ENCODE measurements around the gene DKK3. TPM values are rescaled to one million over a fixed set of nuclear protein-coding genes. Genes with fewer than 3 reads are reported as not detected.

The DKK3 gene
- total RNA-seq, 1 donor from 2014 or later, result 225 TPM

DNA sequence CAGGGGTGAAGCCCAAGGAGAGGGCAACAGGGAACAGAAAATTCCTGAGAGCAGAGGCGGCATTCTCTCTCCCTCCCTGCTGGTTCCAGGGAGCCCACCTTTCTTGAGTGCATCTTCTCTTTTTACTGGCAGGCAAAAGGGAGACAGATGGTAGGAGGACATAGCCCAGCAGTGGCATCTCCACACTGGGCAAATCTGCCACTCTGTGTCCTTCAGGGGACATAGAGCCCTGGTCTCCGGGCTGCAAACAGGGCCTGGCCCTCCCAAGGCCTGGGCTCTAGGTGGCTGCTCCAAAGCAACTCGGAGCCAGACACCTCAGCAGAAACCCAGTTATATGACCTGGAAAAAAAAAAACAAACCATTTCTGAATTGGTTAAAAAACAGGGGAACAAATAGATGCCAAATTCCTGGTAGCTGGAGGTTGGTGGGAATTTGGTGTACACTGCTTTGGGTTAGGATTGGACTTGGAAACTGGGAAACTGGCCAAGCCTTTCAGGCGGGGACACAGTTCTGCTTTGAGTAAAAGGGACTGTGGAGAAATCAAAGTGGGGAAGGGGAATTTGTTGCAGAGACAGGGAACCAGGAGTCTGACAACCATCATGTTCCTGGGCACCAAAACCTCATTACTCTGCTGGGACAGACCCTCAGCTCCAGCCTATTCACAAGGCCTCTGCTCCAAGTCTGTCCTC lies 23.6 kb upstream of the DKK3 start:
- no peak for DNase-seq (ENCODE audit: low spot score in 2 of 2)

DNA sequence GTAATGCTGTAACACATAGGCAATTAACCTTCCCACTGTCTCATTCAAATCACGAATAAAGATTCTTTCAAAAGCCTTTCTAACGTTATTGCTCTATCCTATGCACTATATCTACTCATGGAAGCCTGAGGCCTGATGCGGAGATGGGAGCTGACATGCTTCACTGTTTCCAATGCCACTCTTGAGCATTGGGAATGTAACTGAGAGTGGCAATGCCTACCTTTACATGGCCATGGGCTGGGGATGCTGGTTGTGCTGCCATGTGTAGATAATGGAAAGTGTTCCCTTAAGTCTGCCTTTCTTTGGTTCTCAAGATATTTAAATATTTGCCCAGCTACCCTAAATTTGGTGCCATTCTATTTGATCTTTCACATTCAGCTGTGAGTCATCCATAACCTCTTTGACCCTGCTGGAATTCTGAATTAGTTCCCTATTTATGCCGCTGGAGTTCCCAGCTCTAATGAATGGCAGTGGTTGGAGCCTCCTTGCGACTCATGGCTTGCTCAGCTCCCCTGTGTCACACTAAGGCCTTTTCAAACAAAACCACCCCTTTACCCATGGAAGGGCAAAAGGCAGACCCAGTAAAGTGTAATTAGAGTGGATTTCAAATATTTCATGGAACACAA lies 21.4 kb upstream of the DKK3 start:
- FAIRE-seq, result no peak
- DNase-seq (ENCODE audit: low spot score in 2 of 2), result no peak

More for the DNA sequence above, 23.6 kb upstream of the DKK3 start:
- FAIRE-seq, result no peak

- DNase-seq (ENCODE audit: low spot score in 2 of 2) (no peak), FAIRE-seq (no peak)
Observed at GRCh38 chr11:12029119-12029518, 20.7 kb upstream of the DKK3 start.

- no peak for FAIRE-seq
- DNase-seq (ENCODE audit: low spot score in 2 of 2), result no peak
Observed at GRCh38 chr11:12028303-12028702, 19.9 kb upstream of the DKK3 start.

- FAIRE-seq (no peak), DNase-seq (ENCODE audit: low spot score in 2 of 2) (no peak)
Observed at GRCh38 chr11:12026331-12027211, 18.1 kb upstream of the DKK3 start.

DNA sequence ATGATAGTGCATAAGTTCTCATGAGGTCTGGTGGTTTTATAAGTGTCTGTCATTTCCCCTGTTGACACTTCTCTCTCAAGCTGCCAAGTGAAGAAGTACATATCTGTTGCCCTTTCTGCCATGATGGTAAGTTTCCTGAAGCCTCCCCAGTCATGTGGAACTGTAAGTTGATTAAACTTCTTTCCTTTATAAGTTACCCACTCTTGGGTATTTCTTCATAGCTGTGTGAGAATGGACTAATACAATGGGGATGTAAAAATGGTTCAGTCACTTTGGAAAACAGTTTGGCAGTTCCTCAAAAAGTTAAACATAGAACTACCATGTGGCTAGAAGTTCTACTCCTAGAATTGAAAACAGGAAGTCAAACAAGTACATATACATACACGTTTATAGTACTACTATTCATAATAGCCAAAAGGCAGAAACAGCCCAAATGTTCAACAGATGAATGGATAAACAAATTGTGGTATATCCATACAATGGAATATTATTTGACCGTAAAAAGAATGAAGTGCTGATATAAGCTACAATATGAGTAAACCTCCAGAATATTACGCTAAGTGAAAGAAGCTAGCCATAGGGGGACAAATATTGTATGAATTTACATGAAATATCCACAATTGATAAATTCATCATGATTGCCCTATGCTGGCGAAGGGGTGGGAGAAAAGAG lies 16.0 kb upstream of the DKK3 start:
- FAIRE-seq, result no peak
- no peak for DNase-seq (ENCODE audit: low spot score in 2 of 2)

DNA sequence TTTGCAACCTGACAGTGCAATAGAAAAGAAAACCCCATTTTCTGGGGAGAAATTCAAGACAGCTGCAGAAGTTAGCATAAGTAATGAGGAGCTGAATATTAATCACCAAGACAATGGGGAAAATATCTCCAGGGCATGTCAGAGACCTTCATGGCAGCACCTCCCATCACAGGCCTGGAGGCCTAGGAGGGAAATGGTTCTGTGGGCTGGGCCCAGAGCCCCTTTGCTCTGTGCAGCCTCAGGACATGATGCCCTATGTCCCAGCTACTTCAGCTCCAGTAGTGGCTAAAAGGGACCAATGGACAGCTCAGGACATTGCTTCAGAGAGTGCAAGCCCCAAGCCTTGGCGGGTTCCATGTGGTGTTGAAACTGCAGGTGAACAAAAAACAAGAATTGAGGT lies 14.6 kb upstream of the DKK3 start:
- no peak for FAIRE-seq
- DNase-seq (ENCODE audit: low spot score in 2 of 2), result no peak

DNA sequence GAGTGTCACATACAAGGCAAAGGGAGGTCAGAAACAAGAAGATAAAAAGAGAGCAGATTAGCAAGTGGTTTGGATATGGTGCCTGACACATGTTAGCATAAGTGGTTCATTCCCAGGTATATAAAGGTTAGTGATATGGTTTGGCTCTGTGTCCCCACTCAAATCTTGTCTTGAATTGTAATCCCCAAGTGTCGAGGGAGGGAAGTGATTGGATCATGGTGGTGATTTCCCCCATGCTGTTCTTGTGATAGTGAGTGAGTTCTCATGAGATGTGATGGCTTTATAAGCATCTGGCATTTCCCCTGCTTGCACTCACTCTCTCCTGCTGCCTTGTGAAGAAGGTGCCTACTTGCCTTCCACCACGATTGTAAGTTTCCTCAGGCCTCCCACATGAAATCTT lies 12.1 kb upstream of the DKK3 start:
- no peak for DNase-seq (ENCODE audit: low spot score in 2 of 2)
- FAIRE-seq, result no peak

GRCh38 chr11:12019866-12020416 lies 11.5 kb upstream of the DKK3 start:
- DNase-seq (ENCODE audit: low spot score in 2 of 2) (no peak), FAIRE-seq (no peak)

- no peak for DNase-seq (ENCODE audit: low spot score in 2 of 2)
- FAIRE-seq, result no peak
Observed at GRCh38 chr11:12019337-12019736, 10.9 kb upstream of the DKK3 start.

DNA sequence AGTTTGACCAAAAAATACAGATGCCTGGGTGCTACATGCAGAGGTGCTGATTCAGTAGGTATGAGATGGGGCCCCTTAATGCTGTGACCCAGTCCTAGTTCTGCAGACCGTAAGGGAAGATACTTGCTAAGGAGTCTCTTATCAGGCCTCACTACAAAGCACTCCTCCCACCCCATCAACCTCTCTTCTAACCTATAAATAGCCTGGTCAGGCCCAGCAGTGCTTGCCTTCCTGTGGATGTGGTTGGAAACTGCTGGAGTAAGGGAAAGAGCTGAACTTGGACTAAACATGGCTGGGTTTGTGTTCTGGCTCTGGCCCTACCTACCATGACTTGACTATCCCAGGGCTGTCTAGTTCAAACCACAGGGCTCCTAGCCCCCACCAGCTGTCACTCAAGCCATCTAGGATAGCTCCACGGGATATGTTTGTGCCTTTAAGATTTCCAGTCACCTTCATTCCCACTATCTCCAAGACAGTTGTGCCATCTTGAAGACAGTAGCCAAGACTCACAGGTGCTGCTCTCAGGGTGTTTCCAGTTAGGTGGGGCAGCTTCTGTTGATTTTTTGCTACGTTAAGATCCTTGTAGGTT lies 9.5 kb upstream of the DKK3 start:
- DNase-seq (ENCODE audit: low spot score in 2 of 2), result no peak
- FAIRE-seq, result no peak

- FAIRE-seq (no peak), DNase-seq (ENCODE audit: low spot score in 2 of 2) (no peak)
Observed at GRCh38 chr11:12017243-12017678, 8.8 kb upstream of the DKK3 start.

DNA sequence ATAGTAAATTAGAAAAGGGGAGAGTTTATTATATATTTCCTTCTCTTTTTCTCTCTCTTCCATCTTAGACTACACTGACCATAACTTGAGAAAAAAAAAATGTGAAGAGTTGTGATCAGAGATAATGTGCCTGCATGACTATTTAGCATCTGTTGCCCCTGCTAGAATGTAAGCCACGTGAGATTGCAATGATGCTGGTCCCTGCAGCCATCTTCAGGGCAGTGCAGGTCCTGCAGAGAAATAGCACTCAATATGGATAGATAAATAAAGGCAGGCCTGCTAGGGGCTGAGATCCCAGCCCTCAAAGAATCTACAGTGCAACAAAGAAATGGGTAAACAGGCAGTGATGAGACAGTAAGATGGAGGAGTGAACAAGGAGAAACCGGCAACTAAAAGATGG lies 7.8 kb upstream of the DKK3 start:
- no peak for FAIRE-seq
- DNase-seq (ENCODE audit: low spot score in 2 of 2), result no peak

DNA sequence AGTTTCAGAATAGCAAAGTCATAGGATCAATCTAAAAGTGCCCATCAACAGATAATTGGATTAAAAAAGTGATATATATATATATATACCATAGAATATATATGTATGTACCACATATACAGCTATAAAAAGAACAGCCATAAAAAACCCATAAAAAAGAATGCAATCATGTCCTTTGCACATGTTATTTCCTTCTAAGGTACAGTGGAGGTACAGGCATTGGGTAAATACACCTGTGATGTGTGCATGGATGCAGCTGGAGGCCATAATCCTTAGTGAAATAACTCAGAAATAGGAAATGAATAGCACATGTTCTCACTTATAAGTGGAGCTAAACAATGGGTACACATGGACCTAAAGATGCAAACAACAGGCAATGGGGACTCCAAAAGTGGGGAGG lies 7.1 kb upstream of the DKK3 start:
- FAIRE-seq, result no peak

GRCh38 chr11:12013781-12014180 lies 5.4 kb upstream of the DKK3 start:
- FAIRE-seq (no peak), DNase-seq (ENCODE audit: low spot score in 2 of 2) (no peak)

More for the DNA sequence above, 7.1 kb upstream of the DKK3 start:
- no peak for DNase-seq (ENCODE audit: low spot score in 2 of 2)

- FAIRE-seq (no peak), DNase-seq (ENCODE audit: low spot score in 2 of 2) (peak in 1 of 2 donors; percentile 33)
Observed at GRCh38 chr11:12009617-12010321, 1.3 kb upstream of the DKK3 start.

DNA sequence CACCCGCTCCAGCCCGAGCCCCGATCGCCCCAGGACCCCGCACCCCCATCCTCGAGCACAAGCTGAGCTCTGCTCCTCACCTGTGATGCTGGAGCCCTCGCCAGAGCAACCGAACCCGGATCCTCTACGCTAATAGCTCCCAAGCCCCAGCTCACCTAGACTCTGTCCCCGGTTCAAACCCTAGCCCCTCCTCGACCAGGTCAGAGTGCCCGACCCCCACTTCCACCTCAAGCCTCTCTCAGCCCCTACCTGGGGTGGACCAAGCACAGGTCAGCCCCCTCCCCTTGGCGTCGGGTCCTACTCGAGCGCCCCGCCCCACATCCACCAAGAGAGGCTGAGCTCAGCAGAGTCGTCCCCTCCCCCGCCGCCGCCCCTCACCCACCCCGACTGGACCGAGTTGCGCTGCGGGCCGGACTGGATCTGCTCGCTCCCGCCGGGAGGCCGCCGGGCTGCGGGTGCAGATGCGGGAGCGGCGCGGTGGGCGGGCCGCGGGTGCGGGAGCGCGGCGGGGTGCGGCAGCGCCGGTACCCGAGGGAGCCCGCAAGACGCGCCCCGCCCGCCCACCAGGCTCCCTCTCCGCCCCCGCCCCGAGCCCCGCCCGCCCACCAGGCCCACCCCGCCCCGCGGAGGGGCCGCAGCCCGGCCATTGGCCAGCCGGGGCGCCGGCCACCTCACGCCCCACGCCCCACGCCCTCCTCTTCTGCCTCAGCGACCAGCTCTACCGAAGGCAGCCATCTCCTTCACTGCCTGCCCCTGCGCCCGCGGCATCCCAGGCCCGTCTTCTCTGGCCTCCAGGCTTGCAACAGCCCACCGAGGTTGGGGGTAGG lies 577 bp upstream of the DKK3 start:
- DNase-seq (ENCODE audit: low spot score in 2 of 2) (peak; percentile 71 to 76), FAIRE-seq (no peak)

GRCh38 chr11:12007230-12007593 lies 1.2 kb downstream of the DKK3 start:
- DNase-seq (ENCODE audit: low spot score in 2 of 2) (no peak), FAIRE-seq (no peak)
